Keratinocyte (primary cell): ENCODE data around the gene TTN.

Experiments used
- CTCF ChIP-seq, 3 experiments: IDR thresholded peaks in 1 of 3; conservative IDR thresholded peaks in 1 of 3; optimal IDR thresholded peaks in 1 of 3; 2 replicates in 2 of 3; 3 replicates in 1 of 3; pipeline versions ENCODE3 to v1.5.1; 2011; ENCODE audit warnings: low read length in 3 of 3, mild to moderate bottlenecking in 3 of 3, moderate library complexity in 2 of 3, control low read depth in 1 of 3, inconsistent platforms in 1 of 3; ENCODE audit not compliant: insufficient read depth in 2 of 3; ENCODE audit errors: extremely low read depth in 1 of 3
- EZH2 ChIP-seq: IDR thresholded peaks from one replicate; pipeline ENCODE4 v1.6.1; 2012; ENCODE audit warnings: inconsistent platforms, mild to moderate bottlenecking, low read length, moderate library complexity

- TF ChIP-seq CTCF (optimal IDR thresholded peaks at IDR 0.05 in 1 of 3, IDR thresholded peaks at IDR 0.05 in 1 of 3, conservative IDR thresholded peaks at IDR 0.05 in 1 of 3; ENCODE audit: extremely low read depth in 1 of 3, insufficient read depth in 2 of 3, low read length in 3 of 3): no peak
- no peak for TF ChIP-seq EZH2
Observed at GRCh38 chr2:178715366-178715765, 91.9 kb downstream of the TTN start.
